LNCaP clone FGC (cell line): ENCODE data around the gene PTPRG.

Source experiments
- DNase-seq: peaks from one replicate; pipeline ENCODE4 v3.0.0-alpha.2; 2011; ENCODE audit warnings: low read depth
- H3K4me3 ChIP-seq: 2 replicates; pipeline ENCODE4 v1.5.1; 2011; ENCODE audit warnings: mild to moderate bottlenecking, low read depth, low read length, control low read depth
- TF ChIP-seq, protein P1 (sequence below): IDR thresholded peaks from 2 replicates; pipeline ENCODE4 v1.5.1; 2012; ENCODE audit warnings: mild to moderate bottlenecking; ENCODE audit not compliant: control insufficient read depth, insufficient read depth; ENCODE audit errors: extremely low read depth

Gene PTPRG

DNA sequence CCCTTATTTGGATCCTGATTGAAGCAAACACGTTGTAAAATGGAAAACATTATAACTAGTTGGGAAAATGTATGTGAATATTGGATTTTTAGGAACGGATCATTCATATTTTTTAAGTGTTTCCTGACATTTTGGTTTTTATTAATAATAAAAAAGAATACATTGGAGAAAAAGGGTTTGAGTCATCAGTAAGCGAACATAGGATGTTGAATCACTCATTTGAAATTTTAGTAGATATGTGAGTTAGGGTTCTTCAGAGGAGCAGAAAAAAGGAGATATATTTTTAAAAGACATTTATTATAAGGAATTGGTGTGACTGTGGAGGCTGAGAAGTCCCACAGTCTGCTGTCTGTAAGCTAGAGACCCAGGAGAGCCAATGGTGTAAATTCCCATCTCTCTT is 258.5 kb downstream of the PTPRG start:
- TF ChIP-seq, protein P1, sequence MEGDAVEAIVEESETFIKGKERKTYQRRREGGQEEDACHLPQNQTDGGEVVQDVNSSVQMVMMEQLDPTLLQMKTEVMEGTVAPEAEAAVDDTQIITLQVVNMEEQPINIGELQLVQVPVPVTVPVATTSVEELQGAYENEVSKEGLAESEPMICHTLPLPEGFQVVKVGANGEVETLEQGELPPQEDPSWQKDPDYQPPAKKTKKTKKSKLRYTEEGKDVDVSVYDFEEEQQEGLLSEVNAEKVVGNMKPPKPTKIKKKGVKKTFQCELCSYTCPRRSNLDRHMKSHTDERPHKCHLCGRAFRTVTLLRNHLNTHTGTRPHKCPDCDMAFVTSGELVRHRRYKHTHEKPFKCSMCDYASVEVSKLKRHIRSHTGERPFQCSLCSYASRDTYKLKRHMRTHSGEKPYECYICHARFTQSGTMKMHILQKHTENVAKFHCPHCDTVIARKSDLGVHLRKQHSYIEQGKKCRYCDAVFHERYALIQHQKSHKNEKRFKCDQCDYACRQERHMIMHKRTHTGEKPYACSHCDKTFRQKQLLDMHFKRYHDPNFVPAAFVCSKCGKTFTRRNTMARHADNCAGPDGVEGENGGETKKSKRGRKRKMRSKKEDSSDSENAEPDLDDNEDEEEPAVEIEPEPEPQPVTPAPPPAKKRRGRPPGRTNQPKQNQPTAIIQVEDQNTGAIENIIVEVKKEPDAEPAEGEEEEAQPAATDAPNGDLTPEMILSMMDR, result no peak
- DNase-seq, result no peak
- H3K4me3 ChIP-seq, result no peak overlapping the region

GRCh38 chr3:61820306-61820992 is 259.1 kb downstream of the PTPRG start:
- TF ChIP-seq, protein P1, result no peak
- no peak for DNase-seq
- H3K4me3 ChIP-seq, result no peak overlapping the region

- TF ChIP-seq, protein P1, result no peak
- no peak overlapping the region for H3K4me3 ChIP-seq
- no peak for DNase-seq
Measured at GRCh38 chr3:61821823-61822251, 260.5 kb downstream of the PTPRG start.

DNA sequence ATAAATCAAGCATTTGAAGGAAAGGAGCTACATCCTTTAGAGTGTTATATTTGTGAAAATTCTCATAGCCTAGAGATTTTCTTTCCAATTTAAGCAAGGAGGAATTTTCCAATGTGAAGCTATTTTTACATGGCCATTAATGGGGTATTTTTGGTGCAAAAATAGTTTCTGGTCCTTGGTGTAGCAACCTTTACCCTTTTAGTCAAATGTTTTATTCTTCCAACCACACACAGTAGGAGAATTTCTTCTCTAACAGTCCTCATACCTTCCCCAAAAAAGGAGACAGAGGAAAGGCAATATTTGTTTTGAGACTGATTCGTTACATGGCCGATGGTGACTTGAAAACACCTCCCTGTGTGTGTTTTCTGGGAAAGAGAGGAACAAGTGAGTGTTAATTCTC is 261.2 kb downstream of the PTPRG start:
- TF ChIP-seq, protein P1, result no peak
- no peak for DNase-seq
- H3K4me3 ChIP-seq, result no peak overlapping the region

- no peak for DNase-seq
- no peak overlapping the region for H3K4me3 ChIP-seq
- TF ChIP-seq, protein P1, result no peak
Measured at GRCh38 chr3:61824553-61825135, 263.3 kb downstream of the PTPRG start.

GRCh38 chr3:61826161-61826560 is 264.8 kb downstream of the PTPRG start:
- TF ChIP-seq, protein P1, result no peak
- no peak for DNase-seq
- no peak overlapping the region for H3K4me3 ChIP-seq
